Kidney tubule cell (primary cell): Measurements from ENCODE around the gene BRICD5.

Source experiments
- DNase-seq: peaks from one replicate; pipeline ENCODE4 v3.0.0-alpha.2; 2018; ENCODE audit warnings: low spot score

The BRICD5 gene

GRCh38 chr16:2237493-2238149 is 27.0 kb upstream of the BRICD5 start:
- no peak for DNase-seq

- no peak for DNase-seq
Observed at GRCh38 chr16:2237102-2237482, 26.4 kb upstream of the BRICD5 start.

- DNase-seq, result no peak
Observed at GRCh38 chr16:2236337-2237101, 25.9 kb upstream of the BRICD5 start, which contains the start of gene DNASE1L2. TSS of gene DNASE1L2 (plus strand) at chr16:2236444. CDS start at chr16:2236817, 373 bp downstream.

GRCh38 chr16:2235695-2236336 is 25.2 kb upstream of the BRICD5 start:
- no peak for DNase-seq

- DNase-seq, result no peak
Observed at GRCh38 chr16:2235234-2235651, 24.6 kb upstream of the BRICD5 start.

- DNase-seq, result no peak
Observed at GRCh38 chr16:2234813-2235170, 24.1 kb upstream of the BRICD5 start.

- DNase-seq, result no peak
Observed at GRCh38 chr16:2233872-2234812, 23.5 kb upstream of the BRICD5 start.

GRCh38 chr16:2233046-2233775 is 22.5 kb upstream of the BRICD5 start:
- DNase-seq, result no peak

- no peak for DNase-seq
Observed at GRCh38 chr16:2232094-2232990, 21.7 kb upstream of the BRICD5 start.

- no peak for DNase-seq
Observed at GRCh38 chr16:2231016-2231931, 20.6 kb upstream of the BRICD5 start.

GRCh38 chr16:2230376-2230775 is 19.7 kb upstream of the BRICD5 start:
- DNase-seq, result no peak

GRCh38 chr16:2229632-2230250 is 19.1 kb upstream of the BRICD5 start:
- no peak for DNase-seq

- DNase-seq, result no peak
Observed at GRCh38 chr16:2229091-2229490, 18.4 kb upstream of the BRICD5 start.

- DNase-seq, result no peak
Observed at GRCh38 chr16:2228161-2228824, 17.6 kb upstream of the BRICD5 start.

- DNase-seq, result no peak
Observed at GRCh38 chr16:2226918-2227317, 16.3 kb upstream of the BRICD5 start.

- DNase-seq, result peak; percentile 39
Observed at GRCh38 chr16:2226245-2226793, 15.7 kb upstream of the BRICD5 start.

GRCh38 chr16:2223942-2224486 is 13.4 kb upstream of the BRICD5 start:
- peak; percentile 61 for DNase-seq
